ENCODE data around the gene PYGM.

The PYGM gene

GRCh38 chr11:64760759-64761420, 1.1 kb upstream of the PYGM start:
- Histone ChIP-seq H3K36me3 (ENCODE audit: insufficient read depth, low read length) (peaks cover 34% of the 10 kb centered on the region), H3K9me3 (ENCODE audit: low read depth, low read length) (no peaks in the 10 kb centered on the region), H3K9ac (ENCODE audit: insufficient read length) (no peak overlapping the region), H3K4me3 (no peak overlapping the region), H3K27ac (peak overlapping the region; percentile 34; the same call in 1 of the 2 replicates)
- DNase-seq (ENCODE audit: low read depth, low spot score) = no peak
- TF ChIP-seq EZH2 (IDR thresholded peaks at IDR 0.05) (no peak), POLR2AphosphoS5 (IDR thresholded peaks at IDR 0.05; ENCODE audit: borderline replicate concordance, low read depth, low read length) (no peak; the same call in 1 of the 2 replicates), FOXP2 (optimal IDR thresholded peaks at IDR 0.05; ENCODE audit: control extremely low read depth, extremely low read length, insufficient read depth) (no peak)

GRCh38 chr11:64759131-64759721, 548 bp downstream of the PYGM start:
- Histone ChIP-seq H3K27ac (no peak overlapping the region), H3K4me3 (no peak overlapping the region), H3K36me3 (ENCODE audit: insufficient read depth, low read length) (peaks cover 18% of the 10 kb centered on the region), H3K9ac (ENCODE audit: insufficient read length) (no peak overlapping the region), H3K9me3 (ENCODE audit: low read depth, low read length) (no peaks in the 10 kb centered on the region)
- DNase-seq (ENCODE audit: low read depth, low spot score) = no peak
- TF ChIP-seq EZH2 (IDR thresholded peaks at IDR 0.05) (no peak), FOXP2 (optimal IDR thresholded peaks at IDR 0.05; ENCODE audit: control extremely low read depth, extremely low read length, insufficient read depth) (no peak), POLR2AphosphoS5 (IDR thresholded peaks at IDR 0.05; ENCODE audit: borderline replicate concordance, low read depth, low read length) (no peak)

GRCh38 chr11:64758330-64759079, 1.3 kb downstream of the PYGM start:
- DNase-seq (ENCODE audit: low read depth, low spot score) = no peak

GRCh38 chr11:64757549-64758329, 2.0 kb downstream of the PYGM start:
- Histone ChIP-seq H3K36me3 (ENCODE audit: insufficient read depth, low read length) (peaks cover 3% of the 10 kb centered on the region), H3K4me3 (no peak overlapping the region), H3K9ac (ENCODE audit: insufficient read length) (no peak overlapping the region), H3K9me3 (ENCODE audit: low read depth, low read length) (no peaks in the 10 kb centered on the region), H3K27ac (no peak overlapping the region)
- no peak for DNase-seq (ENCODE audit: low read depth, low spot score)
- TF ChIP-seq EZH2 (IDR thresholded peaks at IDR 0.05) = no peak
- no peak for TF ChIP-seq FOXP2 (optimal IDR thresholded peaks at IDR 0.05; ENCODE audit: control extremely low read depth, extremely low read length, insufficient read depth)
- no peak for TF ChIP-seq POLR2AphosphoS5 (IDR thresholded peaks at IDR 0.05; ENCODE audit: borderline replicate concordance, low read depth, low read length)

More at GRCh38 chr11:64758330-64759079, 1.3 kb downstream of the PYGM start:
- TF ChIP-seq FOXP2 (optimal IDR thresholded peaks at IDR 0.05; ENCODE audit: control extremely low read depth, extremely low read length, insufficient read depth) (no peak), POLR2AphosphoS5 (IDR thresholded peaks at IDR 0.05; ENCODE audit: borderline replicate concordance, low read depth, low read length) (no peak)
- no peak overlapping the region for H3K9ac ChIP-seq (ENCODE audit: insufficient read length)
- H3K9me3 ChIP-seq (ENCODE audit: low read depth, low read length) = no peaks in the 10 kb centered on the region
- H3K27ac ChIP-seq = no peak overlapping the region
- H3K36me3 ChIP-seq (ENCODE audit: insufficient read depth, low read length) = peaks cover 10% of the 10 kb centered on the region
- no peak overlapping the region for H3K4me3 ChIP-seq

- H3K4me3 ChIP-seq = no peak overlapping the region
- H3K9me3 ChIP-seq (ENCODE audit: low read depth, low read length) = no peaks in the 10 kb centered on the region
- TF ChIP-seq POLR2AphosphoS5 (IDR thresholded peaks at IDR 0.05; ENCODE audit: borderline replicate concordance, low read depth, low read length) (no peak), FOXP2 (optimal IDR thresholded peaks at IDR 0.05; ENCODE audit: control extremely low read depth, extremely low read length, insufficient read depth) (no peak), EZH2 (IDR thresholded peaks at IDR 0.05) (no peak)
- H3K27ac ChIP-seq = no peak overlapping the region
- DNase-seq (ENCODE audit: low read depth, low spot score) = no peak
- H3K9ac ChIP-seq (ENCODE audit: insufficient read length) = no peak overlapping the region
- no peaks in the 10 kb centered on the region for H3K36me3 ChIP-seq (ENCODE audit: insufficient read depth, low read length)
Measured at GRCh38 chr11:64755681-64756361, 4.0 kb downstream of the PYGM start.

- no peak overlapping the region for H3K27ac ChIP-seq
- H3K9me3 ChIP-seq (ENCODE audit: low read depth, low read length) = no peaks in the 10 kb centered on the region
- DNase-seq (ENCODE audit: low read depth, low spot score) = no peak
- no peaks in the 10 kb centered on the region for H3K36me3 ChIP-seq (ENCODE audit: insufficient read depth, low read length)
- H3K4me3 ChIP-seq = no peak overlapping the region
- TF ChIP-seq FOXP2 (optimal IDR thresholded peaks at IDR 0.05; ENCODE audit: control extremely low read depth, extremely low read length, insufficient read depth) (no peak), EZH2 (IDR thresholded peaks at IDR 0.05) (no peak), POLR2AphosphoS5 (IDR thresholded peaks at IDR 0.05; ENCODE audit: borderline replicate concordance, low read depth, low read length) (no peak)
- no peak overlapping the region for H3K9ac ChIP-seq (ENCODE audit: insufficient read length)
Measured at GRCh38 chr11:64754919-64755662, 4.7 kb downstream of the PYGM start.
